Left ventricle myocardium inferior (tissue), 1 donor: Measurements from ENCODE around the gene KIAA1755. TPM values are rescaled to one million over a fixed set of nuclear protein-coding genes. Genes with fewer than 3 reads are reported as not detected.

Experiments used
- DNase-seq: peaks from one replicate; pipeline ENCODE4 v3.0.0-alpha.2; 2020
- H3K27ac ChIP-seq: fragments of 200-600 bp; replicated peaks from 2 replicates; pipeline ENCODE4 v1.8.0; 2021
- H3K27me3 ChIP-seq: fragments of 200-600 bp; 2 replicates; pipeline ENCODE4 v1.8.0; 2021; ENCODE audit warnings: low read depth
- H3K36me3 ChIP-seq: fragments of 200-600 bp; 2 replicates; pipeline ENCODE4 v1.8.0; 2021
- H3K4me1 ChIP-seq: fragments of 200-600 bp; 2 replicates; pipeline ENCODE4 v1.8.0; 2021
- H3K4me3 ChIP-seq: fragments of 200-600 bp; 2 replicates; pipeline ENCODE4 v1.8.0; 2021; ENCODE audit warnings: mild to moderate bottlenecking, moderate library complexity
- H3K9me3 ChIP-seq: fragments of 200-600 bp; replicated peaks from 2 replicates; pipeline ENCODE4 v1.8.0; 2021
- CTCF ChIP-seq: fragments of 200-600 bp; IDR thresholded peaks from 2 replicates; pipeline ENCODE4 v1.8.0; 2021; ENCODE audit warnings: antibody characterized with exemption, mild to moderate bottlenecking, borderline replicate concordance
- intact Hi-C: fragments of 100-400 bp; cut with micrococcal nuclease; formaldehyde crosslinking; loops from one replicate; pipeline ENCODE4 v1.11.0; 2022
- total RNA-seq: library from RNA; stranded (reverse); fragmentation: NEBNext Ultra II Directional; extraction: Animal tissue kit (Norgen Biotek cat#: 25700); gene quantifications from one replicate; pipeline ENCODE4 v1.2.1, GENCODE V29; 2021
- donor health status: DM: no; HTN: yes; CAD: no; lungs with severe emphysema.

KIAA1755 gene
- total RNA-seq, 1 donor from 2014 or later = 7.1 TPM

GRCh38 chr20:38197217-38197616 is 63.3 kb downstream of the KIAA1755 start:
- Histone ChIP-seq H3K4me1 (peaks cover 17% of the 10 kb centered on the region), H3K9me3 (no peaks in the 10 kb centered on the region), H3K27ac (peak overlapping the region; percentile 63), H3K36me3 (no peaks in the 10 kb centered on the region), H3K4me3 (no peak overlapping the region), H3K27me3 (no peaks in the 10 kb centered on the region)
- TF ChIP-seq CTCF = no peak
- intact Hi-C loops = no loop called here
- no peak for DNase-seq

- Histone ChIP-seq H3K9me3 (no peaks in the 10 kb centered on the region), H3K27me3 (no peaks in the 10 kb centered on the region), H3K36me3 (no peaks in the 10 kb centered on the region), H3K27ac (peak overlapping the region; percentile 63), H3K4me1 (peaks cover 22% of the 10 kb centered on the region), H3K4me3 (no peak overlapping the region)
- intact Hi-C loops = no loop called here
- peak; percentile 82 for DNase-seq
- no peak for TF ChIP-seq CTCF
These were observed 63.9 kb downstream of the KIAA1755 start for GRCh38 chr20:38196592-38196991.

- peak overlapping the region; percentile 63 for H3K27ac ChIP-seq
- no peak for DNase-seq
- TF ChIP-seq CTCF = no peak
- no peaks in the 10 kb centered on the region for H3K36me3 ChIP-seq
- H3K4me3 ChIP-seq = no peak overlapping the region
- intact Hi-C loops = no loop called here
- H3K27me3 ChIP-seq = no peaks in the 10 kb centered on the region
- H3K9me3 ChIP-seq = no peaks in the 10 kb centered on the region
- H3K4me1 ChIP-seq = peaks cover 27% of the 10 kb centered on the region
These were observed 64.5 kb downstream of the KIAA1755 start for GRCh38 chr20:38196076-38196475.

GRCh38 chr20:38195521-38195920 is 65.0 kb downstream of the KIAA1755 start:
- Histone ChIP-seq H3K9me3 (no peaks in the 10 kb centered on the region), H3K36me3 (no peaks in the 10 kb centered on the region), H3K4me1 (peaks cover 32% of the 10 kb centered on the region), H3K27ac (no peak overlapping the region), H3K4me3 (no peak overlapping the region), H3K27me3 (no peaks in the 10 kb centered on the region)
- intact Hi-C loops = no loop called here
- no peak for TF ChIP-seq CTCF
- DNase-seq = no peak

GRCh38 chr20:38194971-38195504 is 65.5 kb downstream of the KIAA1755 start:
- Histone ChIP-seq H3K27me3 (no peaks in the 10 kb centered on the region), H3K9me3 (no peaks in the 10 kb centered on the region), H3K4me3 (no peak overlapping the region), H3K4me1 (peaks cover 35% of the 10 kb centered on the region), H3K36me3 (no peaks in the 10 kb centered on the region), H3K27ac (no peak overlapping the region)
- intact Hi-C loops = no loop called here
- TF ChIP-seq CTCF = no peak
- no peak for DNase-seq

- H3K9me3 ChIP-seq = no peaks in the 10 kb centered on the region
- intact Hi-C loops = no loop called here
- H3K4me1 ChIP-seq = peaks cover 35% of the 10 kb centered on the region
- H3K27ac ChIP-seq = no peak overlapping the region
- no peaks in the 10 kb centered on the region for H3K36me3 ChIP-seq
- H3K4me3 ChIP-seq = no peak overlapping the region
- TF ChIP-seq CTCF = no peak
- H3K27me3 ChIP-seq = no peaks in the 10 kb centered on the region
- DNase-seq = no peak
These were observed 66.9 kb downstream of the KIAA1755 start for GRCh38 chr20:38193586-38194105.
